Trophoblast cell (in vitro differentiated cells and primary cell): ENCODE measurements around the gene ATP9B.

ENCODE experiments used
- DNase-seq, 2 donors: peaks; one replicate each; pipeline ENCODE4 v3.0.0-alpha.2; 2016
- H2AFZ ChIP-seq: 2 replicates; pipeline ENCODE4 v1.6.1; 2013; ENCODE audit warnings: low read length, moderate library complexity, mild to moderate bottlenecking; ENCODE audit not compliant: insufficient read depth, poor library complexity
- H2AK5ac ChIP-seq: 2 replicates; pipeline ENCODE4 v1.6.1; 2013; ENCODE audit warnings: mild to moderate bottlenecking, low read length
- H2BK120ac ChIP-seq: 2 replicates; pipeline ENCODE4 v1.6.1; 2013; ENCODE audit warnings: low read length, mild to moderate bottlenecking, moderate library complexity; ENCODE audit not compliant: insufficient read depth, poor library complexity
- H2BK12ac ChIP-seq: 2 replicates; pipeline ENCODE4 v1.6.1; 2013; ENCODE audit warnings: mild to moderate bottlenecking, low read length, moderate library complexity
- H2BK5ac ChIP-seq: 2 replicates; pipeline ENCODE4 v1.6.1; 2013; ENCODE audit warnings: low read length, low read depth, moderate library complexity, mild to moderate bottlenecking; ENCODE audit not compliant: poor library complexity
- H3K14ac ChIP-seq: 2 replicates; pipeline ENCODE4 v1.6.1; 2013; ENCODE audit warnings: mild to moderate bottlenecking, low read length
- H3K18ac ChIP-seq: 2 replicates; pipeline ENCODE4 v1.6.1; 2013; ENCODE audit warnings: mild to moderate bottlenecking, low read length
- H3K23ac ChIP-seq: 2 replicates; pipeline ENCODE4 v1.6.1; 2013; ENCODE audit warnings: low read length
- H3K27ac ChIP-seq: 2 replicates; pipeline ENCODE4 v1.5.1; 2013; ENCODE audit warnings: low read depth, mild to moderate bottlenecking, inconsistent platforms, low read length, moderate library complexity
- H3K27me3 ChIP-seq: 2 replicates; pipeline ENCODE4 v1.6.1; 2013; ENCODE audit warnings: inconsistent platforms, mild to moderate bottlenecking, low read length, moderate library complexity; ENCODE audit not compliant: insufficient read depth
- H3K36me3 ChIP-seq, 2 experiments: 1 replicate in 1 of 2; 2 replicates in 1 of 2; pipeline ENCODE4 v1.6.1; 2013; ENCODE audit warnings: low read length in 2 of 2, mild to moderate bottlenecking in 2 of 2, moderate library complexity in 1 of 2; ENCODE audit not compliant: insufficient read depth in 2 of 2, control insufficient read depth in 1 of 2
- H3K4ac ChIP-seq: 2 replicates; pipeline ENCODE4 v1.6.1; 2013; ENCODE audit warnings: low read depth, mild to moderate bottlenecking, low read length, moderate library complexity
- H3K4me1 ChIP-seq, 2 experiments: 1 replicate in 1 of 2; 2 replicates in 1 of 2; pipeline ENCODE4 v1.6.1; 2013; ENCODE audit warnings: low read length in 2 of 2, mild to moderate bottlenecking in 2 of 2, moderate library complexity in 1 of 2; ENCODE audit not compliant: insufficient read depth in 2 of 2, control insufficient read depth in 1 of 2
- H3K4me2 ChIP-seq: 2 replicates; pipeline ENCODE4 v1.6.1; 2013; ENCODE audit warnings: inconsistent platforms, mild to moderate bottlenecking, low read length, moderate library complexity
- H3K4me3 ChIP-seq: 2 replicates; pipeline ENCODE4 v1.5.1; 2013; ENCODE audit warnings: mild to moderate bottlenecking, low read depth, low read length, inconsistent platforms
- H3K79me1 ChIP-seq: one replicate; pipeline ENCODE4 v1.6.1; 2013; ENCODE audit warnings: low read length
- H3K79me2 ChIP-seq: 2 replicates; pipeline ENCODE4 v1.6.1; 2013; ENCODE audit warnings: low read length, mild to moderate bottlenecking; ENCODE audit not compliant: control insufficient read depth, insufficient read depth, poor library complexity
- H3K9ac ChIP-seq: 2 replicates; pipeline ENCODE4 v1.6.1; 2013; ENCODE audit warnings: mild to moderate bottlenecking, low read length
- H3K9me3 ChIP-seq: 2 replicates; pipeline ENCODE4 v1.6.1; 2013; ENCODE audit warnings: low read depth, mild to moderate bottlenecking, control low read depth, inconsistent platforms, low read length; ENCODE audit not compliant: insufficient read depth
- H4K12ac ChIP-seq: 2 replicates; pipeline ENCODE4 v1.6.1; 2013; ENCODE audit warnings: low read depth, mild to moderate bottlenecking, low read length, moderate library complexity
- H4K8ac ChIP-seq: 2 replicates; pipeline ENCODE4 v1.6.1; 2013; ENCODE audit warnings: low read depth, mild to moderate bottlenecking, low read length, moderate library complexity
- H4K91ac ChIP-seq: one replicate; pipeline ENCODE4 v1.6.1; 2013; ENCODE audit warnings: low read depth, mild to moderate bottlenecking, low read length, moderate library complexity
- WGBS: extraction: QIAGEN DNeasy Blood & Tissue Kit; methylation state at CpG from one replicate; pipeline ENCODE4 v1.1.7; 2013; ENCODE audit warnings: missing lambda C conversion rate; ENCODE audit not compliant: insufficient read length, insufficient coverage; ENCODE audit errors: extremely low coverage; 5-methylcytosine and 5-hydroxymethylcytosine counted together

Gene ATP9B

DNA sequence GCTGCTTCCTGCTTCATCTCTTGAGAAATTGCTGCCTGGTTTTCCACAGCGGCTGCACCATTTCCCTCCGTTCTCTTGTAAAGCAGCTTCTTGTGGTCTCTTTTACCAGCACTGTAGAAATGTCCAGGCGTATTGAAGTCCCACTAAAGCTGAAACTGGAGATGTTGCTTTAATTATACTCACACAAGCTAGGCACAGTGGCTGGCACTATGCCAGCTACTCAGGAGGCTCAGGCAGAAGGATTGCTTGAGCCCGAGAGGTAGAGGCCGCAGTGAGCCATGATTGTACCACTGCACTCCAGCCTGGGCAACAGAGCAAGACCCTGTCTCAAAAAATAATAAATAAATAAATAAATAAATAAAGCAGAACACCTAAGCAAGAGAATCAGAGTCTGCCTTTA is 19.2 kb upstream of the ATP9B start:
- H3K18ac ChIP-seq, result no peak overlapping the region
- no peak overlapping the region for H2BK120ac ChIP-seq
- H3K79me1 ChIP-seq, result no peaks in the 10 kb centered on the region
- no peak overlapping the region for H3K4me2 ChIP-seq
- H3K4me1 ChIP-seq, result no peaks in the 10 kb centered on the region
- no peak overlapping the region for H3K14ac ChIP-seq
- H3K27ac ChIP-seq, result no peak overlapping the region
- peaks cover 5% of the 10 kb centered on the region for H3K9me3 ChIP-seq
- no peak overlapping the region for H3K9ac ChIP-seq
- no peak overlapping the region for H2AFZ ChIP-seq
- no peak overlapping the region for H4K8ac ChIP-seq
- H4K91ac ChIP-seq, result no peak overlapping the region
- no peaks in the 10 kb centered on the region for H3K79me2 ChIP-seq
- DNase-seq, result no peak
- H3K4me3 ChIP-seq, result no peak overlapping the region
- no peaks in the 10 kb centered on the region for H3K36me3 ChIP-seq
- no peak overlapping the region for H2BK12ac ChIP-seq
- no peak overlapping the region for H2BK5ac ChIP-seq
- no peak overlapping the region for H4K12ac ChIP-seq
- no peaks in the 10 kb centered on the region for H3K27me3 ChIP-seq
- H3K23ac ChIP-seq, result no peak overlapping the region
- no peak overlapping the region for H3K4ac ChIP-seq
- no CpG with 5 or more reads among the region's 5 CpGs for WGBS
- H2AK5ac ChIP-seq, result no peak overlapping the region

DNA sequence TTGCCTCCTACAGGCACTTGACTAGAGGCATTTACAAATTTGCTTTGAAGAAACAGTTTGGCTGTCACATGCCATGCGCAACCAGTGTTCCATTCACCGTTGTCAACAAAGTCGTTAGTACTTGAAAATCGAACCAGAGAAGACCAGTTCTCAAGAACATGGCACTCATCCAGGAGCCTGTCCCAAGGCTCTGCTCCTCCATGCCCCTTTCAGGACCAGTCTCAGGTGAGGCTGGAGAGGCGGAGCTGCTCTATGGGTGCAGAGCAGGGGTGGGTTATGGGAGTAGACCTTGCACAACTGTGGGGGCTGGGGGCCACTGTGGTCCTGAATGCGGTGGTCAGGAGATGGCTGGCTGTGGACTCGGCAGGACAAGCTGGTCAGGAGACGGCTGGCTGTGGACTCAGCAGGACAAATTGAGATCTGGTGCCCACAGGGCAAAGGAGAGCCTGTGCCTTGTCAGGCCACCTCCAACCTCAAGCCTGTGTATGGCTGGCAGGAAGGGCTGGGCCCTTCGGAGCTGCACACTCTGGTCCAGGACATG is 12.3 kb upstream of the ATP9B start:
- Histone ChIP-seq H3K14ac (no peak overlapping the region), H3K79me2 (no peaks in the 10 kb centered on the region), H3K23ac (no peak overlapping the region), H3K18ac (no peak overlapping the region), H3K9me3 (peaks cover 6% of the 10 kb centered on the region), H3K4me3 (no peak overlapping the region), H3K4me1 (peaks cover 5 to 6% of the 10 kb centered on the region in 2 experiments), H2BK120ac (no peak overlapping the region), H3K79me1 (no peaks in the 10 kb centered on the region), H2AK5ac (no peak overlapping the region), H3K27ac (no peak overlapping the region), H3K36me3 (no peaks in the 10 kb centered on the region), H4K8ac (no peak overlapping the region), H3K27me3 (no peaks in the 10 kb centered on the region), H2BK5ac (no peak overlapping the region), H3K4ac (no peak overlapping the region), H2AFZ (no peak overlapping the region), H4K91ac (no peak overlapping the region), H2BK12ac (no peak overlapping the region), H3K4me2 (no peak overlapping the region), H3K9ac (no peak overlapping the region), H4K12ac (no peak overlapping the region)
- WGBS, result no CpG with 5 or more reads among the region's 9 CpGs
- no peak for DNase-seq

- H3K14ac ChIP-seq, result no peak overlapping the region
- H4K8ac ChIP-seq, result no peak overlapping the region
- no peak overlapping the region for H3K23ac ChIP-seq
- H3K4ac ChIP-seq, result no peak overlapping the region
- H3K9ac ChIP-seq, result no peak overlapping the region
- no peaks in the 10 kb centered on the region for H3K36me3 ChIP-seq
- peaks cover 5 to 9% of the 10 kb centered on the region in 2 experiments for H3K4me1 ChIP-seq
- no peak overlapping the region for H4K91ac ChIP-seq
- H2AFZ ChIP-seq, result no peak overlapping the region
- H3K18ac ChIP-seq, result no peak overlapping the region
- no CpG with 5 or more reads among the region's 2 CpGs for WGBS
- no peaks in the 10 kb centered on the region for H3K79me1 ChIP-seq
- H2BK12ac ChIP-seq, result no peak overlapping the region
- no peak overlapping the region for H2BK120ac ChIP-seq
- H3K79me2 ChIP-seq, result no peaks in the 10 kb centered on the region
- peaks cover 6% of the 10 kb centered on the region for H3K9me3 ChIP-seq
- no peak overlapping the region for H3K27ac ChIP-seq
- H2BK5ac ChIP-seq, result no peak overlapping the region
- H2AK5ac ChIP-seq, result no peak overlapping the region
- H3K4me3 ChIP-seq, result no peak overlapping the region
- no peaks in the 10 kb centered on the region for H3K27me3 ChIP-seq
- H4K12ac ChIP-seq, result no peak overlapping the region
- no peak for DNase-seq
- no peak overlapping the region for H3K4me2 ChIP-seq
Measured at GRCh38 chr18:79058007-79058406, 11.2 kb upstream of the ATP9B start.

DNA sequence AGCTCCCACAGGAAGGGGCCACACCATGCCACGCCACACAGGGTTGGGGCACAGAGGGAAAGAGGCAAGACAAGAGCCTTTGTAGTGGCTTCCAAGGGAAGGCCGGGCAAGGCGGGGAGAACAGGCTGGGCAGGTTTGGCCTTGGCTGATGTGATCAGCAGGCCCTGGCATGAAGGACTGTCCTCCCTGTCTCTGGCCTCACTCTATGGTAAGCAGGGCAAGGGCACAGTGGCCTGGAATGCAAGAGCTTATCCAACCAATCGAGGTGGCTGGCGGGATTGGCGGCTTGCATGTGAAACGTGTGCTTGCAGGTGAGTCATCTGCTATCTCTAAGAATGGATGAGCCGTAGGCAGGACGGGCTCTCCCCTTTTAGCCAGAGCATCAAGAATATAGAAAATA is 6.4 kb upstream of the ATP9B start:
- Histone ChIP-seq H2BK12ac (no peak overlapping the region), H3K4me2 (no peak overlapping the region), H3K4ac (no peak overlapping the region), H3K79me1 (no peaks in the 10 kb centered on the region), H3K36me3 (no peaks in the 10 kb centered on the region), H3K18ac (no peak overlapping the region), H3K4me3 (no peak overlapping the region), H3K27me3 (no peaks in the 10 kb centered on the region), H4K91ac (no peak overlapping the region), H3K9me3 (peaks cover 15% of the 10 kb centered on the region), H3K14ac (no peak overlapping the region), H2AK5ac (no peak overlapping the region), H3K23ac (no peak overlapping the region), H3K9ac (no peak overlapping the region), H3K27ac (no peak overlapping the region), H2BK120ac (no peak overlapping the region), H4K8ac (no peak overlapping the region), H3K4me1 (peaks cover 5 to 9% of the 10 kb centered on the region in 2 experiments), H3K79me2 (no peaks in the 10 kb centered on the region), H2BK5ac (no peak overlapping the region), H4K12ac (no peak overlapping the region), H2AFZ (no peak overlapping the region)
- peak; percentile 42 to 68 for DNase-seq
- no CpG with 5 or more reads among the region's 9 CpGs for whole genome bisulfite sequencing
